Chondrocyte (in vitro differentiated cells): ENCODE results near the gene PHYH. TPM values are rescaled to one million over a fixed set of nuclear protein-coding genes. Genes with fewer than 3 reads are reported as not detected.
"Not testable (repeated sequence)": the region's sequence is repeated elsewhere in the genome, so short reads cannot be mapped to it uniquely, and the experiment has no call there.

Experiments
- DNase-seq: peaks from one replicate; pipeline ENCODE4 v3.0.0; 2021; ENCODE audit warnings: mixed read lengths, low spot score
- H3K27ac Mint-ChIP-seq: one replicate; pipeline ENCODE4 v1.8.0; 2021; ENCODE audit warnings: mild to moderate bottlenecking, moderate library complexity, mixed read lengths; ENCODE audit not compliant: unreplicated experiment
- H3K27me3 Mint-ChIP-seq: 2 replicates; pipeline ENCODE4 v1.8.0; 2021; ENCODE audit warnings: low read depth, mixed read lengths
- H3K36me3 Mint-ChIP-seq: 2 replicates; pipeline ENCODE4 v1.8.0; 2021; ENCODE audit warnings: low read depth, mixed read lengths
- H3K4me1 Mint-ChIP-seq: 2 replicates; pipeline ENCODE4 v1.8.0; 2021; ENCODE audit warnings: low read depth, mild to moderate bottlenecking, mixed read lengths
- H3K4me3 Mint-ChIP-seq: one replicate; pipeline ENCODE4 v1.8.0; 2021; ENCODE audit warnings: mild to moderate bottlenecking, moderate library complexity, mixed read lengths; ENCODE audit not compliant: unreplicated experiment
- H3K9me3 Mint-ChIP-seq: 2 replicates; pipeline ENCODE4 v1.8.0; 2021; ENCODE audit warnings: low read depth, mixed read lengths
- total RNA-seq: library from RNA; stranded (reverse); gene quantifications from 3 replicates; pipeline ENCODE4 v1.2.1, GENCODE V29; 2021
- TF ChIP-seq, protein P1 (sequence below): fragments of 200-600 bp; sonication (generic); IDR thresholded peaks from 2 replicates; pipeline ENCODE4 v1.5.0; 2021; ENCODE audit warnings: antibody characterized with exemption, mild to moderate bottlenecking, moderate library complexity

PHYH gene
- total RNA-seq, 1 donor from 2014 or later: 24.9 TPM

DNA sequence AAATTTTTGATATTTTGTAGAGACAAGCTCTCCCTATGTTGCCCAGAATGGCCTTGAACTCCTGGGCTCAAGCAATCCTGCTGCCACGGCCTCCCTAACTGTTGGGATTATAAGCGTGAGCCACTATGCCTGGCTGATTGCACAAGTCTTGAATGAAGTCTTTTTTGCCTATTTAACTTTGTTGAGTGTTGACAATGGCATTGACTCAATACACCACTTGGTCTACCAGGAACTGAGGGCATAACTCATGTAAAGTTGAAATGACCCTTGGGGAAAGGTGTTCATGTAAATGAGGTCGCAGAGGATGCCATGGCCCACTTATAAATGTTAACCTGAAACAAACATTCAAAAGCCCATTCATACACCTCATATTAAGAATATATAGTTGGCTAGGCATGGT lies 58.3 kb downstream of the PHYH start:
- Mint-ChIP-seq H3K9me3 (no peaks in the 10 kb centered on the region), H3K4me1 (no peaks in the 10 kb centered on the region), H3K4me3 (no peak overlapping the region), H3K27ac (no peak overlapping the region), H3K27me3 (peaks cover 9% of the 10 kb centered on the region), H3K36me3 (no peaks in the 10 kb centered on the region)
- no peak for DNase-seq
- TF ChIP-seq, protein P1, sequence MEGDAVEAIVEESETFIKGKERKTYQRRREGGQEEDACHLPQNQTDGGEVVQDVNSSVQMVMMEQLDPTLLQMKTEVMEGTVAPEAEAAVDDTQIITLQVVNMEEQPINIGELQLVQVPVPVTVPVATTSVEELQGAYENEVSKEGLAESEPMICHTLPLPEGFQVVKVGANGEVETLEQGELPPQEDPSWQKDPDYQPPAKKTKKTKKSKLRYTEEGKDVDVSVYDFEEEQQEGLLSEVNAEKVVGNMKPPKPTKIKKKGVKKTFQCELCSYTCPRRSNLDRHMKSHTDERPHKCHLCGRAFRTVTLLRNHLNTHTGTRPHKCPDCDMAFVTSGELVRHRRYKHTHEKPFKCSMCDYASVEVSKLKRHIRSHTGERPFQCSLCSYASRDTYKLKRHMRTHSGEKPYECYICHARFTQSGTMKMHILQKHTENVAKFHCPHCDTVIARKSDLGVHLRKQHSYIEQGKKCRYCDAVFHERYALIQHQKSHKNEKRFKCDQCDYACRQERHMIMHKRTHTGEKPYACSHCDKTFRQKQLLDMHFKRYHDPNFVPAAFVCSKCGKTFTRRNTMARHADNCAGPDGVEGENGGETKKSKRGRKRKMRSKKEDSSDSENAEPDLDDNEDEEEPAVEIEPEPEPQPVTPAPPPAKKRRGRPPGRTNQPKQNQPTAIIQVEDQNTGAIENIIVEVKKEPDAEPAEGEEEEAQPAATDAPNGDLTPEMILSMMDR: no peak

GRCh38 chr10:13239923-13240322 lies 59.9 kb downstream of the PHYH start:
- Mint-ChIP-seq H3K36me3 (no peaks in the 10 kb centered on the region), H3K27me3 (peaks cover 9% of the 10 kb centered on the region), H3K27ac (no peak overlapping the region), H3K9me3 (no peaks in the 10 kb centered on the region), H3K4me1 (no peaks in the 10 kb centered on the region), H3K4me3 (no peak overlapping the region)
- no peak for DNase-seq
- TF ChIP-seq, protein P1: no peak

DNA sequence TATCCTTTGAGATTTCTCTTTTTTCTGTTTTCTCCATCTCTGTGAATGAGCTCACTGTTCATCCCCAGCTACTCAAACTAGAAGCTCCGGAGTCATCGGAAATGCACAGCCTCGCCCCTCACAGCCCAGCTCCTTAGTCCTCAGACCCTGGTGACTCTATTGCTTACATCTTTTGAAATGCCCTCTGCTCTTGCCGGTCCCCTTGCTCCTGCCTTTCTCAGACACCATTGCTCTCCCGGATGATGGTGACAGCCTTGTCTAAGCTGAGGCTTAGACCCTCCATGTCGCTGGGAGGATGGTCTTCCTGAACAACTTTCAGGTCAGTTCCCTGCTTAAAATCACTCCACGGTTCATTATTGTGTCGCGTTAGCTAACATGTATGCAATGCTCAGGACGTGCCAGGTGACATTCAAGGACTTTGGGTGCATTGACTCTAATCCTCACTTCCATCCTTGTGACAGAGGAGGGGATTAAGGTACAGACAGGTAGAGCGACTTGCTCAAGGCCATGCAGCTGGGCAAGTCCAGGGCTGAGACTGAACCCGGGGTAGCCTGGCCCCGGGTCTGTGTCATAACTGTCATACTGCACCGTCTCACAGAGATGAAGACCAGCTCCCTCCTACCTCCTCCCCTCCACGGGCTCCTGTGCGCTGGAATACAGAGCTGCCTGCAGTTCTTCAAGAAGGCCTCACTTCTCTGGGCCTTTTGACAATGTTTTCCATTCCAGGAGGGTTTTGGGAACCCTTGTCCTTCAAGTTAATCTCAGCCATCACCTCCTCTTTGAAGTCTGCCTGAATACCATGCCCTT lies 61.4 kb downstream of the PHYH start:
- Mint-ChIP-seq H3K9me3 (no peaks in the 10 kb centered on the region), H3K4me1 (no peaks in the 10 kb centered on the region), H3K4me3 (no peak overlapping the region), H3K36me3 (no peaks in the 10 kb centered on the region), H3K27me3 (peaks cover 9% of the 10 kb centered on the region), H3K27ac (no peak overlapping the region)
- no peak for DNase-seq
- TF ChIP-seq, protein P1: no peak

- H3K4me1 Mint-ChIP-seq: no peaks in the 10 kb centered on the region
- H3K9me3 Mint-ChIP-seq: no peaks in the 10 kb centered on the region
- peaks cover 9% of the 10 kb centered on the region for H3K27me3 Mint-ChIP-seq
- H3K36me3 Mint-ChIP-seq: no peaks in the 10 kb centered on the region
- TF ChIP-seq, protein P1: no peak
- H3K27ac Mint-ChIP-seq: no peak overlapping the region
- no peak overlapping the region for H3K4me3 Mint-ChIP-seq
- no peak for DNase-seq
Observed at GRCh38 chr10:13236638-13237037, 63.2 kb downstream of the PHYH start.

DNA sequence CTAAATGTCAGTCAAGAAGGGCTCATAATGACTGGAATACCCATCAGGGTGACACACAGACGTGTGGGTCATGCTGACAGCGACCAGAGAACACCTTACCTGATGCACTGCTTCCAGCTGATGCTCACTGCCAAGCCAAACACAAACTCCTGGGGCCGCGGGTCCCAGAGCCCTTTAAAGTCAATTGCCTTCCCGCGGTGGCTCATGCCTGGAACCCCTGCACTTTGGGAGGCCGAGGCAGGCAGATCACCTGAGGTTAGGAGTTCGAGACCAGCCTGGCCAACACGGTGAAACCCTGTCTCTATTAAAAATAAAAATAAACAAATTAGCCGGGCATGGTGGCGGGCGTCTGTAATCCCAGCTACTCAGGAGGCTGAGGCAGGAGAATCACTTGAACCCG lies 65.1 kb downstream of the PHYH start:
- H3K4me1 Mint-ChIP-seq, DNase-seq, H3K9me3 Mint-ChIP-seq, H3K36me3 Mint-ChIP-seq, H3K27ac Mint-ChIP-seq, H3K4me3 Mint-ChIP-seq, H3K27me3 Mint-ChIP-seq: not testable (repeated sequence)

GRCh38 chr10:13234172-13234571 lies 65.7 kb downstream of the PHYH start, which contains the start of gene UCMA:
Gene UCMA (minus strand): TSS chr10:13234374. CDS start chr10:13234258, 116 bp downstream.
- Mint-ChIP-seq H3K27me3 (peaks cover 13% of the 10 kb centered on the region), H3K36me3 (no peaks in the 10 kb centered on the region), H3K4me1 (no peaks in the 10 kb centered on the region), H3K9me3 (no peaks in the 10 kb centered on the region), H3K27ac (no peak within 1 kb of the TSS), H3K4me3 (no peak within 1 kb of the TSS)
- no peak for DNase-seq
- TF ChIP-seq, protein P1: no peak
